ENCODE measurements around the gene RBMXL2.

The RBMXL2 gene

DNA sequence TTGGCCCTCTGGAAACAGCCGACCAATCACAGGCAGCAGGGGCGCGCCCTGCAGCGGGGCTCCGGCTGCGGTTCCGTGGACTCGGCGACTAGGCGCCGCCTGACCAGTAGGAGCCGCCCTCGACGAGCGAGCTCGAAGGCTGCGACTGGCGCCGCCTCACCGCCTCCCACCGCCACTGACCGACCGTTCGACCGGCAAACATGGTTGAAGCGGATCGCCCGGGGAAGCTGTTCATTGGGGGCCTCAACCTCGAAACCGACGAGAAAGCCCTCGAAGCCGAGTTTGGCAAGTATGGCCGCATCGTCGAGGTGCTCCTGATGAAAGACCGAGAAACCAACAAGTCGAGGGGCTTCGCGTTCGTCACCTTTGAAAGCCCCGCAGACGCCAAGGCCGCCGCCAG, at the start of gene RBMXL2:
RBMXL2 (plus strand) TSS at position 78 of the 400 bp plus-strand sequence; CDS start at position 201, 123 bp downstream.
- DNase-seq = no peak

DNA sequence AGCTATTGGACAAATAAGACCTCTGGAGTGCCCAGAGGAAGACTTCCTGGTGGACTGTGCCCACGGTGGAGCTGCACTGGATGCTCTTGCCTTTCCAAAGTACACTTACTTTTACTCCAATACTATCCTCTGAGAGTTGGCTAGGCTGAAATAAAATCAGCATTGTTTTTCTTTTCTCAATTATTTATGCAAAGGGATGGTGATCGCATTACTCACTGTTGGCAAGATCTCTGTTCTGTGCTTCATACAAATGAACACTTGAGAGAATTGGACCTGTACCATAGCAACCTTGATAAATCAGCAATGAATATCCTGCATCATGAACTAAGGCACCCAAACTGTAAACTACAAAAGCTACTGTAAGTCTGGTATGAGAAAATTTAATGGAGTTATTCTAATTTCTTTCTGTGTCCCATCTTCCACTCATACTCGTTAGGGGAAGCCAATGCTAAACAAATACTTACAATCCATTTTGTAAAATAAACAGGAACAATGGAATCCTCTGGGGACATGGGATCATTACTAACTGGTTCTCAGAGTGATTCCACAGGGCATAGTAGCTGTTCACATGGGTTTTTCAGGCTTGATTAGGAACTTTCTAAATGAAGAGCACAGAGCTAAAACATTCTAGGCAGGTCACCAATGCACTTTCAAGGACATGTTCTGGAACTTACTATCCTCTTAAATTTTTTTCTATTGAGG, 42.2 kb upstream of the RBMXL2 start:
- no peak for DNase-seq

DNA sequence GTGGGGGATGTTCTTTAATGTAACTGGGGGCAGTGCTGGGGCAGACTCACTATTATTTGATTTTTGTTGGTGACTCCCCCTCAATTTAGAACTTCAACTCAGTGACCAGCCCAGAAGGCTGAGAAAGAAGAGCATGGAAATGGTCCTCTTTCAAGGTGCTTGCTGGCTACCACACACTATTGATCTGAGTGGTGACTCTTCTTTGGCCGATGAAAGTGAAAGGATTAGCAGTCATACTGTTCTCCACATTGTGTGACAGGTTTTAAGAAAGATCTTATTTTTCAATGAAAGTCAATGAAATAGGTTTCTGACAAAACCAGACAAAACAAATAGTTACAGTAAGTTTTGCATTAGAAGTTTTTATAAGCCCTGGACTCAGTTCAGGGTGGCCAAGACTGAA, 38.6 kb upstream of the RBMXL2 start:
- DNase-seq = no peak

DNA sequence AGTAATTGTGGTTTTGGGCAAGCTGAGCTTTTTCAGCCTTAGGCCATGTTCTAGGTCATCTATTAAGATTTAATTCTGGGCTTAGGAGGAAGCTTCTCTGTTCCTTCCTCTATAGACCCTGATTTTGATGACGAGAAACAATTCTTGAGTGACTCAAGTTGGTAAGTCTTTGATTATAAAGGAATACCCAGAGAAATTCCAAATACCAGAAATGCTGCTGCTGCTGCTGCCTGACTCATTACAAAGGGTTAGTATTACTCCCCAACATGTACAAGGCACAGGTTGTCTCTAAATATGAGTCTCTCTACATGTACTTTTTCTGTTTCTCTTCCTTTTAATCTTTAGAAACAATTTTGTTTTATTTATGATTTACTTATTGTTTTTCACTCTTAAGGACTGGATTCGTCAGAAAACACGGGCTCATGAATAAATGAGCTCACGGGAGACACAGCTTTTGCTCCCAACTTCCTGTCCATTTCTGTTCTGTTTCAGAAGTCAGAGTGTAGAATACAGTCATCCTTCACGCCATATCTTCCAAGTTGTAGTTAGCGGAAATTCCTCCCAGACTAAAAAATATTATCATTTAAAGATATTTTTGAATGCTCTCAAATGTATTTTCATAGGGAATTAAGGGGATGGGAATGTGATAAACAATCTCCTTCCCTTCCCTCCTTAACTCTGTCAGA, 31.8 kb upstream of the RBMXL2 start:
- DNase-seq = no peak

DNA sequence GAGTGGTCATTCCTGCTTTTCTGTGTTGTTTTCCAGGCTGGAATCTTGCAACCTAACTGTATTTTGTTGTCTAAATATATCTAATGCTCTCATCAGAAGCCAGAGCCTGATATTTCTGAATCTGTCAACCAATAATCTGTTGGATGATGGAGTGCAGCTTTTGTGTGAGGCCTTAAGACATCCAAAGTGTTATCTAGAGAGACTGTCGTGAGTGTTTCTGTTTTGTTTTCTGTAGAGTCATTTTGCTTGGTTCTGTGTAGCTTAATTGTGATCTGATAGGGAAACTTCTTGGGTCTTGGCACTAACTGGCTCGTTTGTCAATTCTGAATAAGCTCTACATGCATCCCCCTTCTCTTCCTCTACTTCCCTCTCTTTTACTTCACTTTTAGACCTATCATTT, 31.2 kb upstream of the RBMXL2 start:
- no peak for DNase-seq

DNA sequence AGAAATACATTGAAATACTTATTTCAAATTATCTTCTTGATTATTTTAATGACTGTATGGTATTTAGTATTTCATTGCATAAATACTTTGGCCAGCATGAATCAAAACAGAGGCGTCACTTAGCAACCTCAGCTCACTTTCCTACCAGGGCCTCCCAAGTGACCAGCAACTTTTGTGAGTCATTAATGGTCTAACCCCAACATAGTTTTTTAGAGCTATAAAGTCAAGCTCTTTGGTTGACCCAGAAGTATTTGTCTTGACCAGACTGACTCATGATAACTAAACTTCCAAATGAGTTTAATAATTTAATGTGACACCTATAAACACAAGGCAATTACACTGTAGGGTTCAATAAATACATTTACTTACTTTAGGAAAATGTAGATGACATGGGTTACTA, 27.9 kb upstream of the RBMXL2 start:
- DNase-seq = no peak

DNA sequence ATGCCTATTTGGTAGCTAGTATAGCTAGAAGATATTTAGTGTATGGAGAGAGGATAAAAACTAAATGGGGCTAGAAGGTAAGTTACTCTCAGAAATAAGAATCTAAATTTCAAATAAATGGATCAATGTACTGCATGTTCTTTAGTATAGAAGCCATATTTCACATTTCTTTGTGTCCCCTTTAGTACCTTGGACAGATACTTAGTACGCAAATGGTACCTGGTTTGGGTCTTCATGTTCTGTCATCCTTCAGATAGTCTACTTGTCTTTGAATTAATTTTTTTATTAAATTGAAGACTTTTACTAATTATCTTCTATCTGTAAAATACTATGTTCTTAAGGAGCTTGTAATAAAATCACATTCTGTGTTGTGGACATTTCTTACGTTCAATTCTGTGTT, 26.3 kb upstream of the RBMXL2 start:
- no peak for DNase-seq

DNA sequence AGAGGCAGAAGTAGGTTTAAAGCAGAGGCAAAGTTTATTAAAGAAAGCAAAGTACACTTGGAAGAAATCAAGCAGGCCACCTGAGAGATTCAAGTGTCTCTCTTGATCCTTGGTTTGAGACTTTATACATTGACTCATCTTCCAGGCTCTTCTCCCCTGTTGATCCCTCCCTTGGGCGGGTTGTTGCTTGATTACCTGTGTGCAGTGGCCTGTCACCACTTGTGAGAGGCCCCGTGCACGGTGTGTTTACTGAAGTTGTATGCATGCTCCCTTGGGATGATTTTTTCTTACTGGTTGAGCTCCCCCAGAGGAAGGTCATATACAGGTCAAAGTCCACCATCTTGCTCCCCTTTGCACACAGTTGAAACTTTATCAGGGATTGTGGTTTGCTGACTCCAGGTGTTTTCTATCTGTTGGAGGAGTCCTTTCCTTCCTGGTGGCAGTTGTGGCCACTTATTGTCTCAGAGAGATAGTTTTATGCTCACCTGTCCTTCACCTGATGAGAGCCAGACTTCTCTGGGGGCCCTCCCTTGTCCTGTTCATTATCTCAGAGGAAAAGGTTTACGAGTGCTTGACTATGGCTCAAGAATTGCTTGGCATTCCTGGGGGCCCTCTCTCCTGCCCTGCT, 16.3 kb upstream of the RBMXL2 start:
- no peak for DNase-seq

DNA sequence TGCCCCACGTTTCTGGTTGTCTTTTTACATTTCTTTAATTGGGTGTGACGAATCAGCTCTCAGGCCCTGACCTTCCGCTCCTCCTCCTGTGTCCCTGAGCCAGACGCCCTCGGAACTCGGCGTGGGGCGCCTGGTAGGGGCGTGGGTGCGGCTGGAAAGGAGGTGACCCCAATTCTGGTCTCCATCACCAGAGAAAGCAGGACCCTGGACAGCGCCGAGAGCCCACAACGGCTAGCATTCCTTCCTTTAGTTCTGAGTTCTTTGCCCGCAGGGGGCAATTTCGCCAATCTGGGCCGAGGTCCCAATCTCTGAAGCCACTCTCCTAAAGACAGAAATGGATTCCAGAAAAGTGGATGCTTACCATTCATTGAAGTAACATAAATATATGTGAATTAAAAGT, 11.7 kb upstream of the RBMXL2 start:
- no peak for DNase-seq

DNA sequence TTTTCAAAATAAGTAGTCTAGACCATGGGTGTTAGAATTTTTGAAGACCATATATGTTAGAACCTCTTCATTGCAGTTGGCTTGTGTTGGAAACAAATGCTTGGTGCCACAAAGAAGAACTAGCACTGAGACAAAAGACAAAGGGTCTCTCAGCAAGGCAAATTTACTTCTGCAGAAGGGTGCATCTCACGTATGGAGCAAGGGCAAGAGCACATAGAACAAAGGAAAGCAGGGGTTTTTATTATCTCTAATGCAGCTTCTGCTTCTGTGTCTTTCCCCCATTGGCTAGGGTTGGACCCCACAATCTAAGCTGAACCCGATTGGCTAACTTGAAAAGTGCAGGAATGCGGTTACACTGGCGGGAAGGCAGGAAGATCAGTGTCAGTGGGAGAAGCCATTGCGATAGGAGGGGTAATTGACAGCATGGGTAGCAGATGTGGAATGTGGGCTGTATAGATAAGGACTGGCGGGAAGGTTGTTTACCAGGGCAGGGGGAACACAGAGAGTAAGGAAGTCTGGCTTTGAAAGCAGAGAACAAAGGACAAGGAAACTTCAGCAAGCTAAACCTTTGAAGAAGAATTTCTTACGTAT, 9.2 kb upstream of the RBMXL2 start:
- no peak for DNase-seq

DNA sequence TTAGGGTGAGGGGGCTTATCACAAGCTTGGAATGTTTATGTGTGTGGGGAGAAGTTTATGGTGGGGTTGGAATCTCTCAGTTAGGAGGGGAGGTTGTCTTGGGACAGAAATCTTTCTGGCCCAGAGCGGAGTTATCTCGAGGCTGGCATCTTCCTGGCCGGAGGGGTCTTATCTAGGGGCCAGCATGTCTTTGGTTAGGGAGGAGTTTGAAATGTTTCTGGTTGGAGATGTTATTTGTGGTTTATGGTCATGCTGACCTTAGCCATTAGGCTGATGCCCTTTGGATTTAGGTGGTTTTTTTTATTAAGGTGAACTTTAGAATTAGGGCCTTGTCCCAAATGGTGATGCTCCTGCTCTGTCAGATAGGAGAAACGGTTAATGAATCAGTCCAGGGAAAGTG, 7.9 kb upstream of the RBMXL2 start:
- no peak for DNase-seq

DNA sequence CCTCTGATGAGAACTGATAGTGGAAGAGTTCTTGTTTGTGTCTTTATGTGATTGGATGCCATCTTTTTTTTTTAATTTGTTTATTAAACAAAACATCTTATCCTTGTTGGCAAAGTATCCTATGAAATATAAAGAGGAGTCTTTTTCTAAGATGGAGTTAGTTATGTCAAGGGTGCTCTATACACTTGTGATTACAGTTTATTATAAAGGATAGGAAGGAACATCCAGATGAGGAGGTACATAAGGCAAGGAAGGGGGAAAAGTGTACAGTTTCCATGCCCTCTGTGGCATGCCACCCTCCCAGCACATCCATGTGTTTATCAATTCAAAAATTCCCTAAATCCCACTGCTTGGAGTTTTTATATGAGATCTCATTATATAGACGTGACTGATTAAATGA, 7.4 kb upstream of the RBMXL2 start:
- no peak for DNase-seq

DNA sequence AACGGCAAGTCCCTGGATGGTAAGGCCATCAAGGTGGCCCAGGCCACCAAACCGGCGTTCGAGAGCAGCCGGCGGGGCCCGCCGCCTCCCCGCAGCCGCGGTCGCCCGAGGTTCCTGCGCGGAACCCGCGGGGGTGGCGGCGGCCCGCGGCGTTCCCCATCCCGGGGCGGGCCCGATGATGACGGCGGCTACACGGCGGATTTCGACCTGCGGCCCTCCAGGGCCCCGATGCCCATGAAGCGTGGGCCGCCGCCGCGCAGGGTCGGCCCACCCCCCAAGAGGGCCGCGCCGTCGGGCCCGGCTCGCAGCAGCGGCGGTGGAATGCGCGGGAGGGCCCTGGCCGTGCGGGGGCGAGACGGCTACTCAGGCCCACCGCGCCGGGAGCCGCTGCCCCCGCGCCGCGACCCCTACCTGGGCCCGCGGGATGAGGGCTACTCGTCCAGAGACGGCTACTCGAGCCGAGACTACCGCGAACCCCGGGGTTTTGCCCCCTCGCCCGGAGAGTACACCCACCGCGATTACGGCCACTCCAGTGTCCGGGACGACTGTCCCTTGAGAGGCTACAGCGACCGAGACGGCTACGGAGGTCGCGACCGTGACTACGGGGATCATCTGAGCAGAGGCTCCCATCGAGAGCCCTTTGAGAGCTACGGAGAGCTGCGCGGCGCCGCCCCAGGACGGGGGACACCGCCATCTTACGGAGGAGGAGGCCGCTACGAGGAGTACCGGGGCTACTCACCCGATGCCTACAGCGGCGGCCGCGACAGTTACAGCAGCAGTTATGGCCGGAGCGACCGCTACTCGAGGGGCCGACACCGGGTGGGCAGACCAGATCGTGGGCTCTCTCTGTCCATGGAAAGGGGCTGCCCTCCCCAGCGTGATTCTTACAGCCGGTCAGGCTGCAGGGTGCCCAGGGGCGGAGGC, 792 bp downstream of the RBMXL2 start:
- DNase-seq = no peak

DNA sequence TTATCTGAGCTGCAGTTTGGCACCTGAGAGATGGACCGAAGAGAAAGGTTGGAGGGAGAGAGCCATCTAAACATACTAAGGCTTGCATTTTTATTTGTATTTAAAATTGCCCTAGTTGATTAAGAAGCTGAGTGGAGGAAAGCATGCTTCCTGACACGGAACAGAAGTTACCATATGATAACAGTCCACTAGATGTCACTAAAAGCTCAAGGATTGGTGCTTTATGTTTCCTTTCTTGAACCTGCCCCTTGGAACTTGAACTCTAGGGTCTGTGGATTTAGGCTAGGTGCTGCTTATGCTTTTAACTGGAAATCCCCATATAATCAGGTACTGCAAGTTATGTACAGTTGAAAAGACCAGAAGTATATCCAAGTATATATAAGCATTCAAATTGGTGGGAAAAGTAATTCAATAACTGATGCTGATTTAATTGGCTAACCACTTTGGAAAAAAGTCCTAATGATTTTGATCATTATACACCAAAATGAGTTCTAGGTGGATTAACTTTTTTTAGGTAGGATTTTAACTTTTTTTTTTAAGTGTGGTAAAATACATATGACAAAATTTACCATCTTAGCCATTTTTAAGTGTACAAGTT, 9.5 kb downstream of the RBMXL2 start:
- DNase-seq = no peak

DNA sequence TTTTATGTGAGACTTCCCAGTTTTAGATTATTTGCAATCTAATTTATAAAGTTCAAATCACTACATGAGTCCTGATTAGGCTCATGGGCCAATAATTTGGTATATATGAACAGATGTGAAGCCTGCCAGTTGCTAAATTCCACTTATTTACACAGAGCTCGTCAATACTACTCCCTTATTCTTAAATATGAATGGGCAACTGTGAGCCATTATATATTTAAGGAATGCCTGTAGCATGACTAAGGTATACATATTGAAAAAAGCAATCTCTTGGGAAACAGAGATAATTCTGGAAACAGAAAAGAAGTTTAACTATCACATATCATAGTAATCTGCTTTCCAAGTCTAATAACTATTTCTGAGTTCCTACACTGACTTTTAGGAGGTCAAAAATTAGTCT, 27.0 kb downstream of the RBMXL2 start:
- DNase-seq = no peak

DNA sequence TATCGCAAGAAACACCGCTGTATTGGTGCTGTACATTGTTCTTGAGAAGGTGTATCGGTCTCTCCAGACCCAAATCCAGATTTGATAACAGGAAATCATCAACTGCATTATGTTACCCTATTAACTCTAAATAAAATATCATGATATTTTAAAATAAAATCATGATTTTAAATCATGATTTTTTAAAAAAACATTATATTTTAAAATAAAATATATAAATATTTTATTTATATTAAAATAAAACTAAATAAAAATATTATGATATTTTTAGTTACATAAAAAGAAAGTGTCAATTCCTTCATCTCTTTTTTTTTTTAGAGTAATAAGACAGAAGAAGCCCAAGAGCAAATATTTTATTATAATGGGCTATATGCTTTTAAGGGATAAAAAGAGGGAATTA, 27.6 kb downstream of the RBMXL2 start:
- DNase-seq = no peak

DNA sequence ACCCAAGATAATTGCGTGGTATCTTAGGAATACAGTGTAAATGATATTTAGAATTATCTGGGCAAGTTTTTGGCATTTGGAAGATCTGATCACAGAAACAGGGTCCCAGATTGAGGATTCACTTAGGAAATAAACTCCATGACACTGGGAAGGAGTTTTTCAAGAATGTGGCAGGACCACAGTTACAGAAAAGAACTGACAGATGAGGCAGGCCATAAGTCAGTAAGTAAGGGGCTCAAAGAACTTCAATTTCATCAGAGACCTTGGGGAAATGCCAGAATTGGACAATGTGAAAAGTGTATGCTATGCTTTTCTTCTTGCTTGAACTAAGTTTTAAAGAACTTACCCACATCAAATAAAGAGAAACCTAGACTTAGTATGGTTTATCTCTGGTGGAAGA, 49.3 kb downstream of the RBMXL2 start:
- no peak for DNase-seq

All from activated CD4-positive, alpha-beta T cell treated with anti-CD3 and anti-CD28 coated beads for 4 hours (primary cell).